Trophoblast cell (in vitro differentiated cells and primary cell): Measurements from ENCODE around the gene NALCN.

Experiments used
- DNase-seq, 2 donors: peaks; one replicate each; pipeline ENCODE4 v3.0.0-alpha.2; 2016
- H2AFZ ChIP-seq: 2 replicates; pipeline ENCODE4 v1.6.1; 2013; ENCODE audit warnings: low read length, moderate library complexity, mild to moderate bottlenecking; ENCODE audit not compliant: insufficient read depth, poor library complexity
- H2AK5ac ChIP-seq: 2 replicates; pipeline ENCODE4 v1.6.1; 2013; ENCODE audit warnings: mild to moderate bottlenecking, low read length
- H2BK120ac ChIP-seq: 2 replicates; pipeline ENCODE4 v1.6.1; 2013; ENCODE audit warnings: low read length, mild to moderate bottlenecking, moderate library complexity; ENCODE audit not compliant: insufficient read depth, poor library complexity
- H2BK12ac ChIP-seq: 2 replicates; pipeline ENCODE4 v1.6.1; 2013; ENCODE audit warnings: mild to moderate bottlenecking, low read length, moderate library complexity
- H2BK5ac ChIP-seq: 2 replicates; pipeline ENCODE4 v1.6.1; 2013; ENCODE audit warnings: low read length, low read depth, moderate library complexity, mild to moderate bottlenecking; ENCODE audit not compliant: poor library complexity
- H3K14ac ChIP-seq: 2 replicates; pipeline ENCODE4 v1.6.1; 2013; ENCODE audit warnings: mild to moderate bottlenecking, low read length
- H3K18ac ChIP-seq: 2 replicates; pipeline ENCODE4 v1.6.1; 2013; ENCODE audit warnings: mild to moderate bottlenecking, low read length
- H3K23ac ChIP-seq: 2 replicates; pipeline ENCODE4 v1.6.1; 2013; ENCODE audit warnings: low read length
- H3K27ac ChIP-seq: 2 replicates; pipeline ENCODE4 v1.5.1; 2013; ENCODE audit warnings: low read depth, mild to moderate bottlenecking, inconsistent platforms, low read length, moderate library complexity
- H3K27me3 ChIP-seq: 2 replicates; pipeline ENCODE4 v1.6.1; 2013; ENCODE audit warnings: inconsistent platforms, mild to moderate bottlenecking, low read length, moderate library complexity; ENCODE audit not compliant: insufficient read depth
- H3K36me3 ChIP-seq, 2 experiments: 1 replicate in 1 of 2; 2 replicates in 1 of 2; pipeline ENCODE4 v1.6.1; 2013; ENCODE audit warnings: low read length in 2 of 2, mild to moderate bottlenecking in 2 of 2, moderate library complexity in 1 of 2; ENCODE audit not compliant: insufficient read depth in 2 of 2, control insufficient read depth in 1 of 2
- H3K4ac ChIP-seq: 2 replicates; pipeline ENCODE4 v1.6.1; 2013; ENCODE audit warnings: low read depth, mild to moderate bottlenecking, low read length, moderate library complexity
- H3K4me1 ChIP-seq, 2 experiments: 1 replicate in 1 of 2; 2 replicates in 1 of 2; pipeline ENCODE4 v1.6.1; 2013; ENCODE audit warnings: low read length in 2 of 2, mild to moderate bottlenecking in 2 of 2, moderate library complexity in 1 of 2; ENCODE audit not compliant: insufficient read depth in 2 of 2, control insufficient read depth in 1 of 2
- H3K4me2 ChIP-seq: 2 replicates; pipeline ENCODE4 v1.6.1; 2013; ENCODE audit warnings: inconsistent platforms, mild to moderate bottlenecking, low read length, moderate library complexity
- H3K4me3 ChIP-seq: 2 replicates; pipeline ENCODE4 v1.5.1; 2013; ENCODE audit warnings: mild to moderate bottlenecking, low read depth, low read length, inconsistent platforms
- H3K79me1 ChIP-seq: one replicate; pipeline ENCODE4 v1.6.1; 2013; ENCODE audit warnings: low read length
- H3K79me2 ChIP-seq: 2 replicates; pipeline ENCODE4 v1.6.1; 2013; ENCODE audit warnings: low read length, mild to moderate bottlenecking; ENCODE audit not compliant: control insufficient read depth, insufficient read depth, poor library complexity
- H3K9ac ChIP-seq: 2 replicates; pipeline ENCODE4 v1.6.1; 2013; ENCODE audit warnings: mild to moderate bottlenecking, low read length
- H3K9me3 ChIP-seq: 2 replicates; pipeline ENCODE4 v1.6.1; 2013; ENCODE audit warnings: low read depth, mild to moderate bottlenecking, control low read depth, inconsistent platforms, low read length; ENCODE audit not compliant: insufficient read depth
- H4K12ac ChIP-seq: 2 replicates; pipeline ENCODE4 v1.6.1; 2013; ENCODE audit warnings: low read depth, mild to moderate bottlenecking, low read length, moderate library complexity
- H4K8ac ChIP-seq: 2 replicates; pipeline ENCODE4 v1.6.1; 2013; ENCODE audit warnings: low read depth, mild to moderate bottlenecking, low read length, moderate library complexity
- H4K91ac ChIP-seq: one replicate; pipeline ENCODE4 v1.6.1; 2013; ENCODE audit warnings: low read depth, mild to moderate bottlenecking, low read length, moderate library complexity
- WGBS: extraction: QIAGEN DNeasy Blood & Tissue Kit; methylation state at CpG from one replicate; pipeline ENCODE4 v1.1.7; 2013; ENCODE audit warnings: missing lambda C conversion rate; ENCODE audit not compliant: insufficient read length, insufficient coverage; ENCODE audit errors: extremely low coverage; 5-methylcytosine and 5-hydroxymethylcytosine counted together

The NALCN gene

GRCh38 chr13:101219609-101220265 lies 196.6 kb downstream of the NALCN start:
- Histone ChIP-seq H3K14ac (no peak overlapping the region), H2BK120ac (no peak overlapping the region), H4K12ac (no peak overlapping the region), H3K4ac (no peak overlapping the region), H3K9ac (no peak overlapping the region), H3K79me1 (no peaks in the 10 kb centered on the region), H3K4me3 (no peak overlapping the region), H3K18ac (no peak overlapping the region), H3K79me2 (no peaks in the 10 kb centered on the region), H3K36me3 (no peaks in the 10 kb centered on the region), H3K27me3 (no peaks in the 10 kb centered on the region), H3K23ac (no peak overlapping the region), H3K9me3 (no peaks in the 10 kb centered on the region), H2BK12ac (no peak overlapping the region), H3K27ac (no peak overlapping the region), H3K4me2 (no peak overlapping the region), H4K8ac (no peak overlapping the region), H2AK5ac (no peak overlapping the region), H4K91ac (no peak overlapping the region), H2BK5ac (no peak overlapping the region), H3K4me1 (no peaks in the 10 kb centered on the region), H2AFZ (no peak overlapping the region)
- no CpG with 5 or more reads among the region's 2 CpGs for WGBS
- DNase-seq = no peak

GRCh38 chr13:101218484-101218883 lies 197.8 kb downstream of the NALCN start:
- Histone ChIP-seq H3K4me1 (no peaks in the 10 kb centered on the region), H2AK5ac (no peak overlapping the region), H2BK5ac (no peak overlapping the region), H3K79me1 (no peaks in the 10 kb centered on the region), H4K12ac (no peak overlapping the region), H3K36me3 (no peaks in the 10 kb centered on the region), H2BK120ac (no peak overlapping the region), H3K4me2 (no peak overlapping the region), H4K8ac (no peak overlapping the region), H3K18ac (no peak overlapping the region), H3K9me3 (no peaks in the 10 kb centered on the region), H4K91ac (no peak overlapping the region), H3K27ac (no peak overlapping the region), H3K9ac (no peak overlapping the region), H3K79me2 (no peaks in the 10 kb centered on the region), H3K4me3 (no peak overlapping the region), H3K4ac (no peak overlapping the region), H3K14ac (no peak overlapping the region), H2BK12ac (no peak overlapping the region), H2AFZ (no peak overlapping the region), H3K23ac (no peak overlapping the region), H3K27me3 (no peaks in the 10 kb centered on the region)
- no peak for DNase-seq
- WGBS = no CpG with 5 or more reads among the region's 2 CpGs

GRCh38 chr13:101217086-101217485 lies 199.2 kb downstream of the NALCN start:
- H3K9ac ChIP-seq = no peak overlapping the region
- no peak overlapping the region for H3K4me3 ChIP-seq
- no peaks in the 10 kb centered on the region for H3K79me1 ChIP-seq
- no peak overlapping the region for H4K8ac ChIP-seq
- no peak overlapping the region for H4K91ac ChIP-seq
- no peak overlapping the region for H2AFZ ChIP-seq
- no peak overlapping the region for H3K18ac ChIP-seq
- no peak overlapping the region for H3K23ac ChIP-seq
- H4K12ac ChIP-seq = no peak overlapping the region
- H3K14ac ChIP-seq = no peak overlapping the region
- no peak overlapping the region for H2BK120ac ChIP-seq
- no peaks in the 10 kb centered on the region for H3K27me3 ChIP-seq
- no peak overlapping the region for H2BK5ac ChIP-seq
- no peak overlapping the region for H3K27ac ChIP-seq
- no peak overlapping the region for H3K4me2 ChIP-seq
- H3K4me1 ChIP-seq = no peaks in the 10 kb centered on the region
- H3K36me3 ChIP-seq = no peaks in the 10 kb centered on the region
- no peak overlapping the region for H2BK12ac ChIP-seq
- no peak overlapping the region for H2AK5ac ChIP-seq
- H3K79me2 ChIP-seq = no peaks in the 10 kb centered on the region
- no peak overlapping the region for H3K4ac ChIP-seq
- no peak for DNase-seq
- no peaks in the 10 kb centered on the region for H3K9me3 ChIP-seq

- Histone ChIP-seq H3K36me3 (no peaks in the 10 kb centered on the region), H2BK12ac (no peak overlapping the region), H3K4me1 (no peaks in the 10 kb centered on the region), H3K27ac (no peak overlapping the region), H3K79me2 (no peaks in the 10 kb centered on the region), H3K9me3 (peaks cover 2% of the 10 kb centered on the region), H3K79me1 (no peaks in the 10 kb centered on the region), H3K4me2 (no peak overlapping the region), H3K23ac (no peak overlapping the region), H2AFZ (no peak overlapping the region), H3K9ac (no peak overlapping the region), H3K18ac (no peak overlapping the region), H4K8ac (no peak overlapping the region), H2AK5ac (no peak overlapping the region), H2BK5ac (no peak overlapping the region), H3K14ac (no peak overlapping the region), H2BK120ac (no peak overlapping the region), H3K27me3 (no peaks in the 10 kb centered on the region), H3K4me3 (no peak overlapping the region), H4K12ac (no peak overlapping the region), H3K4ac (no peak overlapping the region), H4K91ac (no peak overlapping the region)
- DNase-seq = no peak
Observed at GRCh38 chr13:101211261-101211660, 205.0 kb downstream of the NALCN start.
